Measurements from ENCODE around the gene PIK3CA.

The PIK3CA gene

GRCh38 chr3:179276743-179277142, 128.6 kb downstream of the PIK3CA start:
- DNase-seq (ENCODE audit: low read depth, low spot score) = no peak
- no peak overlapping the region for H3K4me3 ChIP-seq
- no peaks in the 10 kb centered on the region for H3K36me3 ChIP-seq (ENCODE audit: insufficient read depth, low read length)

GRCh38 chr3:179278151-179278550, 130.0 kb downstream of the PIK3CA start:
- TF ChIP-seq EZH2 (IDR thresholded peaks at IDR 0.05) (no peak), FOXP2 (optimal IDR thresholded peaks at IDR 0.05; ENCODE audit: control extremely low read depth, extremely low read length, insufficient read depth) (no peak), POLR2AphosphoS5 (IDR thresholded peaks at IDR 0.05; ENCODE audit: borderline replicate concordance, low read depth, low read length) (no peak)
- DNase-seq (ENCODE audit: low read depth, low spot score) = no peak
- no peaks in the 10 kb centered on the region for H3K9me3 ChIP-seq (ENCODE audit: low read depth, low read length)
- no peaks in the 10 kb centered on the region for H3K36me3 ChIP-seq (ENCODE audit: insufficient read depth, low read length)
- no peak overlapping the region for H3K27ac ChIP-seq
- H3K9ac ChIP-seq (ENCODE audit: insufficient read length) = no peak overlapping the region
- H3K4me3 ChIP-seq = no peak overlapping the region

More at GRCh38 chr3:179276743-179277142, 128.6 kb downstream of the PIK3CA start:
- TF ChIP-seq EZH2 (IDR thresholded peaks at IDR 0.05) = no peak
- TF ChIP-seq POLR2AphosphoS5 (IDR thresholded peaks at IDR 0.05; ENCODE audit: borderline replicate concordance, low read depth, low read length) = no peak
- TF ChIP-seq FOXP2 (optimal IDR thresholded peaks at IDR 0.05; ENCODE audit: control extremely low read depth, extremely low read length, insufficient read depth) = no peak
- Histone ChIP-seq H3K9ac (ENCODE audit: insufficient read length) (no peak overlapping the region), H3K9me3 (ENCODE audit: low read depth, low read length) (no peaks in the 10 kb centered on the region), H3K27ac (no peak overlapping the region)

DNA sequence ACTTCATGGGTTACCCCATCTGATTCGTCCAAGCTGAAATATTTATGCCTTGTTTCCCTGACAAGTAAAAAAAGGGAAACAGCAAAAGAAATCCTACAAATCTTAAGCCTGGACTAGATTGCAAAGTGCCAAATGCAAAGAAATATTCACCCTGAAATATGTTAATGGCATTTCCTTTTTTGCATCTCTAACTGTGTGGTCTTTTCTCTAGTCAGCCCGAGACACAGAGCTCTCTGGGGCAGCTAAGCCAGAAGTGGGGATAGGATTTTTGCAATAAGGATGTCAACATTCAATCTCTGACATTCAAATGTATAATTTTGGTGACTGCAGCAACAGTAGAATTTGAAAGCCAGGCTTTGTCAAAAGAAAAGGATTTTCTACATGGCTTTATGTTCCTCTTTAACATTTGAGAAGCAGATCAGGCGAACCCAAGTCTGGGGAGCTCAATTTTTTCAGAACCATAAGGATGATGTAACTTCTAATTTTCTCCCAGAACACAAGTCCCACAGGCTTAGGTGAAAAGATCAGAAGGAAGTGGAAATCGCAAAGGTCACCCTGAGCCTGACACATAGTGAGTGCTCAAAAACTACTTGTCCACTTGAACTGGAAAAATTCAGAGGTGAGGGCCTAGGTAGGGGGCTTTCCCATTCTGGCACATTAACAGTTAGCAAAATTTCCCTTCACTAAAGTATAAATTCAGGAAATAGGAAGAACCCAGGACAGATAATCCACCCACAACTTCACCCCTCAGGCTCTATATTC, 131.0 kb downstream of the PIK3CA start:
- H3K9me3 ChIP-seq (ENCODE audit: low read depth, low read length) = no peaks in the 10 kb centered on the region
- no peak overlapping the region for H3K4me3 ChIP-seq
- DNase-seq (ENCODE audit: low read depth, low spot score) = no peak
- no peaks in the 10 kb centered on the region for H3K36me3 ChIP-seq (ENCODE audit: insufficient read depth, low read length)
- TF ChIP-seq FOXP2 (optimal IDR thresholded peaks at IDR 0.05; ENCODE audit: control extremely low read depth, extremely low read length, insufficient read depth) (no peak), EZH2 (IDR thresholded peaks at IDR 0.05) (no peak), POLR2AphosphoS5 (IDR thresholded peaks at IDR 0.05; ENCODE audit: borderline replicate concordance, low read depth, low read length) (no peak)
- H3K9ac ChIP-seq (ENCODE audit: insufficient read length) = no peak overlapping the region
- no peak overlapping the region for H3K27ac ChIP-seq

DNA sequence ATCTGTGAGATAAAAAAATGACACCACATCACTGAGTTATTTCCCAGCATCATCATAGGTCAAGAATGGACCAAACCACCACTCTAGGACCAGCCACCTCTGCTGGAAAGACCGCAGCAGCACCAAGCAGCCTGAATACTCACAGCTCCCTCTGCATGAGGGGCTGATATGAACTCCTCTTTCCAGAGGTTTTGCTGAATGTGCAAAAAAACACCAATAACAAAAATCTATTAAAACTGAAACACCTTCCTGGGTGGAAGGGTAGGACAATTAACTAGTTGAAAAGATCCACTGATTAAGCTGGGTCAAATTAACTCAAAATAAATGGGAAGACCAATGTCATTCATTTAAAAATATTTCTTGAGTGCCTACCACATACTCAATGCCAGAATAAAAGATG, 131.7 kb downstream of the PIK3CA start:
- Histone ChIP-seq H3K36me3 (ENCODE audit: insufficient read depth, low read length) (no peaks in the 10 kb centered on the region), H3K4me3 (no peak overlapping the region), H3K9me3 (ENCODE audit: low read depth, low read length) (no peaks in the 10 kb centered on the region), H3K27ac (no peak overlapping the region), H3K9ac (ENCODE audit: insufficient read length) (no peak overlapping the region)
- TF ChIP-seq FOXP2 (optimal IDR thresholded peaks at IDR 0.05; ENCODE audit: control extremely low read depth, extremely low read length, insufficient read depth) (no peak), EZH2 (IDR thresholded peaks at IDR 0.05) (no peak), POLR2AphosphoS5 (IDR thresholded peaks at IDR 0.05; ENCODE audit: borderline replicate concordance, low read depth, low read length) (no peak)
- DNase-seq (ENCODE audit: low read depth, low spot score) = no peak

DNA sequence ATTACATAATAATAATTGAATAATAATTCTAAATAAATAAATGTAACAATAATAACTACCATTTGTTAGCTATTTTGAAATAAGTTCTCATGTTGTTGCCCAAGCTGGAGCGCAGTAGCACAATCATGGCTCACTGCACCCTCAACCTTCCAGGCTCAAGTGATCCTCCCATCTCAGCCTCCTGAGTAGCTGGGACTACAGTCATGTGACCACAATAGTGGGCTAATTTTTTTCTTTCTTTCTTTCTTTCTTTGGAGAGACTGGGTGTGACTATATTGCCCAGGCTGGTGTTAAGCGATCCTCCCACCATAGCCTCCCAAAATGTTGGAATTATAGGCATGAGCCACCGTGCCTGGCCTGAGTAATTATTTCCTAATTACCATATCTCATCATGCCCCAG, 133.7 kb downstream of the PIK3CA start:
- DNase-seq (ENCODE audit: low read depth, low spot score) = no peak
- TF ChIP-seq EZH2 (IDR thresholded peaks at IDR 0.05) = no peak
- Histone ChIP-seq H3K9ac (ENCODE audit: insufficient read length) (no peak overlapping the region), H3K4me3 (no peak overlapping the region), H3K9me3 (ENCODE audit: low read depth, low read length) (no peaks in the 10 kb centered on the region), H3K27ac (no peak overlapping the region), H3K36me3 (ENCODE audit: insufficient read depth, low read length) (no peaks in the 10 kb centered on the region)

DNA sequence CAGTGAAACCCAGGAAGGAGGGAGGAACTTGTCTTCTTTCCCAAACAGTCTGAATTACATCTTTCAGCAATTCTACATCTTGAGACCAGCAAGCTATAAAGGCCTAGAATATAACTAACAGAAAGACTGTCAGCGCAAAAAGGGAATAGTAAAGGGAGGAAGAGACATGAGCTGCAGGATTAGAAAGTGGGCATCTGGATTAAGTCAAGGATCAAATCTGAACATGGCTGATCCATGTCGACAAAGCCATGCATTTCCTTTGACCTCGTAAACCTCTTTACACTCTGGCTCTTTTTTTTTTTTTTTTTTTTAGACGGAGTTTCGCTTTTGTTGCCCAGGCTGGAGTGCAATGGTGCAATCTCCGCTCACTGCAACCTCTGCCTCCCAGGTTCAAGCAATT, 138.2 kb downstream of the PIK3CA start:
- H3K9ac ChIP-seq (ENCODE audit: insufficient read length) = no peak overlapping the region
- DNase-seq (ENCODE audit: low read depth, low spot score) = no peak
- H3K27ac ChIP-seq = no peak overlapping the region
- H3K36me3 ChIP-seq (ENCODE audit: insufficient read depth, low read length) = no peaks in the 10 kb centered on the region
- no peak overlapping the region for H3K4me3 ChIP-seq
- H3K9me3 ChIP-seq (ENCODE audit: low read depth, low read length) = no peaks in the 10 kb centered on the region
- TF ChIP-seq EZH2 (IDR thresholded peaks at IDR 0.05) (no peak), POLR2AphosphoS5 (IDR thresholded peaks at IDR 0.05; ENCODE audit: borderline replicate concordance, low read depth, low read length) (no peak), FOXP2 (optimal IDR thresholded peaks at IDR 0.05; ENCODE audit: control extremely low read depth, extremely low read length, insufficient read depth) (no peak)

- Histone ChIP-seq H3K9me3 (ENCODE audit: low read depth, low read length) (no peaks in the 10 kb centered on the region), H3K4me3 (no peak overlapping the region), H3K36me3 (ENCODE audit: insufficient read depth, low read length) (no peaks in the 10 kb centered on the region), H3K9ac (ENCODE audit: insufficient read length) (no peak overlapping the region), H3K27ac (no peak overlapping the region)
- no peak for DNase-seq (ENCODE audit: low read depth, low spot score)
- TF ChIP-seq POLR2AphosphoS5 (IDR thresholded peaks at IDR 0.05; ENCODE audit: borderline replicate concordance, low read depth, low read length) (no peak), FOXP2 (optimal IDR thresholded peaks at IDR 0.05; ENCODE audit: control extremely low read depth, extremely low read length, insufficient read depth) (no peak), EZH2 (IDR thresholded peaks at IDR 0.05) (no peak)
Measured at GRCh38 chr3:179288845-179289244, 140.7 kb downstream of the PIK3CA start.

GRCh38 chr3:179289295-179289694, 141.1 kb downstream of the PIK3CA start:
- DNase-seq (ENCODE audit: low read depth, low spot score) = no peak
- no peak for TF ChIP-seq POLR2AphosphoS5 (IDR thresholded peaks at IDR 0.05; ENCODE audit: borderline replicate concordance, low read depth, low read length)
- no peak for TF ChIP-seq EZH2 (IDR thresholded peaks at IDR 0.05)
- TF ChIP-seq FOXP2 (optimal IDR thresholded peaks at IDR 0.05; ENCODE audit: control extremely low read depth, extremely low read length, insufficient read depth) = no peak
- Histone ChIP-seq H3K27ac (no peak overlapping the region), H3K9me3 (ENCODE audit: low read depth, low read length) (no peaks in the 10 kb centered on the region), H3K9ac (ENCODE audit: insufficient read length) (no peak overlapping the region), H3K36me3 (ENCODE audit: insufficient read depth, low read length) (no peaks in the 10 kb centered on the region), H3K4me3 (no peak overlapping the region)
